Loucy (cell line): ENCODE results near the gene ZFP42.
"Not testable (repeated sequence)": the region's sequence is repeated elsewhere in the genome, so short reads cannot be mapped to it uniquely, and the experiment has no call there.

Source experiments
- H2AFZ ChIP-seq: fragments of 200-600 bp; sonication (generic); 2 replicates; pipeline ENCODE4 v1.6.0; 2016; ENCODE audit warnings: antibody characterized with exemption, mild to moderate bottlenecking, low read length, moderate library complexity
- H3F3A ChIP-seq: fragments of 200-600 bp; 2 replicates; pipeline ENCODE4 v1.6.0; 2016; ENCODE audit warnings: antibody characterized with exemption, low read depth, mild to moderate bottlenecking
- H3K27me3 ChIP-seq: fragments of 200-600 bp; sonication (generic); 2 replicates; pipeline ENCODE4 v1.6.1; 2014; ENCODE audit warnings: low read length, mild to moderate bottlenecking; ENCODE audit not compliant: insufficient read depth, poor library complexity, severe bottlenecking
- H3K36me3 ChIP-seq: fragments of 200-600 bp; sonication (generic); 2 replicates; pipeline ENCODE4 v1.6.1; 2016; ENCODE audit warnings: low read length; ENCODE audit not compliant: insufficient read depth
- H3K4me1 ChIP-seq: fragments of 200-600 bp; sonication (generic); 2 replicates; pipeline ENCODE4 v1.5.1; 2014; ENCODE audit warnings: low read length, mild to moderate bottlenecking; ENCODE audit not compliant: insufficient read depth, poor library complexity, severe bottlenecking
- H3K4me2 ChIP-seq: fragments of 200-600 bp; sonication (generic); 2 replicates; pipeline ENCODE4 v1.6.0; 2014; ENCODE audit warnings: antibody characterized with exemption, low read length, low read depth, mild to moderate bottlenecking; ENCODE audit not compliant: poor library complexity, severe bottlenecking
- H3K4me3 ChIP-seq: fragments of 200-600 bp; sonication (generic); 2 replicates; pipeline ENCODE4 v1.5.1; 2014; ENCODE audit warnings: low read length, mild to moderate bottlenecking, mixed read lengths; ENCODE audit not compliant: poor library complexity, severe bottlenecking
- H3K79me2 ChIP-seq: fragments of 200-600 bp; sonication (generic); 2 replicates; pipeline ENCODE4 v1.6.1; 2014; ENCODE audit warnings: low read length; ENCODE audit not compliant: insufficient read depth
- H3K9ac ChIP-seq: fragments of 200-600 bp; sonication (generic); 2 replicates; pipeline ENCODE4 v1.6.0; 2014; ENCODE audit warnings: mild to moderate bottlenecking, low read depth, low read length, moderate library complexity; ENCODE audit not compliant: poor library complexity, severe bottlenecking
- H3K9me2 ChIP-seq: fragments of 200-600 bp; sonication (generic); replicated peaks from 2 replicates; pipeline ENCODE4 v1.6.1; 2016; ENCODE audit warnings: low read depth, low read length, mixed read lengths
- H3K9me3 ChIP-seq: fragments of 200-600 bp; sonication (generic); 2 replicates; pipeline ENCODE4 v1.6.1; 2014; ENCODE audit warnings: mild to moderate bottlenecking, antibody characterized with exemption, low read length, low read depth; ENCODE audit not compliant: insufficient read depth
- H4K20me1 ChIP-seq: fragments of 200-600 bp; sonication (generic); 2 replicates; pipeline ENCODE4 v1.6.0; 2014; ENCODE audit warnings: antibody characterized with exemption, low read length, mild to moderate bottlenecking; ENCODE audit not compliant: insufficient read depth, poor library complexity, severe bottlenecking
- EZH2phosphoT487 ChIP-seq: fragments of 200-600 bp; IDR thresholded peaks from 2 replicates; pipeline ENCODE4 v1.6.1; 2018; ENCODE audit warnings: antibody characterized with exemption, mild to moderate bottlenecking, moderate library complexity, borderline replicate concordance
- TF ChIP-seq, protein P1 (sequence below): fragments of 200-600 bp; sonication (generic); conservative IDR thresholded peaks from 2 replicates; pipeline ENCODE4 v1.5.1; 2014; ENCODE audit warnings: mild to moderate bottlenecking, antibody characterized with exemption, low read length

Gene ZFP42

DNA sequence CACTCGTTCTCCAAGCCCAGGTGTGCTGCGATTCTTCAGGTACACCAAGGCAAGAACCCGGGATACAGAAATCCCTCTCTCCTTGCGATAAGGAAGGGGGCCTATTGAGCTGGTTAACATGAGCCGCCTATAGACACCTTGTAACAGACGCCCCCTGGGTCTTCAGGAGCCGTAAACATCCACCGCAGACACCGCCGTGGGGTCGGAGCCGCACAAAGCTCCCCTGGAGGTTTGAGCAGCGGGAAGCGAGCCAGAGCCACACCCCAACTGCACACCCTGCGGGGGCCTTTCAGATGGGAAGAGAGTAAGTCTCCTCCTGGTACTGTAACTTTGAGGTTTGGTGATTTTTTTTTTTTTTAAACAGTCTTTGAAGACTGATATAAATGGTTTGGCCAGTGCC lies 46.6 kb downstream of the ZFP42 start:
- Histone ChIP-seq H3K4me3 (no peak overlapping the region), H3F3A (no peaks in the 10 kb centered on the region), H3K27me3 (no peaks in the 10 kb centered on the region), H2AFZ (no peak overlapping the region), H3K4me2 (no peak overlapping the region), H3K9me2 (no peaks in the 10 kb centered on the region), H3K36me3 (no peaks in the 10 kb centered on the region), H3K4me1 (no peaks in the 10 kb centered on the region), H4K20me1 (no peaks in the 10 kb centered on the region), H3K9ac (no peak overlapping the region), H3K79me2 (no peaks in the 10 kb centered on the region), H3K9me3 (no peaks in the 10 kb centered on the region; the same call in 1 of the 2 replicates)
- no peak for TF ChIP-seq EZH2phosphoT487
- TF ChIP-seq, protein P1, sequence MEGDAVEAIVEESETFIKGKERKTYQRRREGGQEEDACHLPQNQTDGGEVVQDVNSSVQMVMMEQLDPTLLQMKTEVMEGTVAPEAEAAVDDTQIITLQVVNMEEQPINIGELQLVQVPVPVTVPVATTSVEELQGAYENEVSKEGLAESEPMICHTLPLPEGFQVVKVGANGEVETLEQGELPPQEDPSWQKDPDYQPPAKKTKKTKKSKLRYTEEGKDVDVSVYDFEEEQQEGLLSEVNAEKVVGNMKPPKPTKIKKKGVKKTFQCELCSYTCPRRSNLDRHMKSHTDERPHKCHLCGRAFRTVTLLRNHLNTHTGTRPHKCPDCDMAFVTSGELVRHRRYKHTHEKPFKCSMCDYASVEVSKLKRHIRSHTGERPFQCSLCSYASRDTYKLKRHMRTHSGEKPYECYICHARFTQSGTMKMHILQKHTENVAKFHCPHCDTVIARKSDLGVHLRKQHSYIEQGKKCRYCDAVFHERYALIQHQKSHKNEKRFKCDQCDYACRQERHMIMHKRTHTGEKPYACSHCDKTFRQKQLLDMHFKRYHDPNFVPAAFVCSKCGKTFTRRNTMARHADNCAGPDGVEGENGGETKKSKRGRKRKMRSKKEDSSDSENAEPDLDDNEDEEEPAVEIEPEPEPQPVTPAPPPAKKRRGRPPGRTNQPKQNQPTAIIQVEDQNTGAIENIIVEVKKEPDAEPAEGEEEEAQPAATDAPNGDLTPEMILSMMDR = no peak

GRCh38 chr4:188043154-188043553 lies 47.6 kb downstream of the ZFP42 start:
- Histone ChIP-seq H3K4me1 (no peaks in the 10 kb centered on the region), H4K20me1 (no peaks in the 10 kb centered on the region), H3K4me3 (no peak overlapping the region), H3K9me3 (no peaks in the 10 kb centered on the region; the same call in 1 of the 2 replicates), H3K79me2 (no peaks in the 10 kb centered on the region), H2AFZ (no peak overlapping the region), H3K9me2 (no peaks in the 10 kb centered on the region), H3K9ac (no peak overlapping the region), H3K36me3 (no peaks in the 10 kb centered on the region), H3F3A (no peaks in the 10 kb centered on the region), H3K4me2 (no peak overlapping the region), H3K27me3 (no peaks in the 10 kb centered on the region)
- TF ChIP-seq EZH2phosphoT487 = no peak
- TF ChIP-seq, protein P1 = no peak

- not testable (repeated sequence) for H3K36me3 ChIP-seq, H3K4me2 ChIP-seq, H3K4me3 ChIP-seq, H2AFZ ChIP-seq, H3K9ac ChIP-seq, H3K9me3 ChIP-seq, H3K79me2 ChIP-seq, H4K20me1 ChIP-seq, H3F3A ChIP-seq, H3K27me3 ChIP-seq, H3K9me2 ChIP-seq, H3K4me1 ChIP-seq
Observed at GRCh38 chr4:188045461-188045860, 49.9 kb downstream of the ZFP42 start.

DNA sequence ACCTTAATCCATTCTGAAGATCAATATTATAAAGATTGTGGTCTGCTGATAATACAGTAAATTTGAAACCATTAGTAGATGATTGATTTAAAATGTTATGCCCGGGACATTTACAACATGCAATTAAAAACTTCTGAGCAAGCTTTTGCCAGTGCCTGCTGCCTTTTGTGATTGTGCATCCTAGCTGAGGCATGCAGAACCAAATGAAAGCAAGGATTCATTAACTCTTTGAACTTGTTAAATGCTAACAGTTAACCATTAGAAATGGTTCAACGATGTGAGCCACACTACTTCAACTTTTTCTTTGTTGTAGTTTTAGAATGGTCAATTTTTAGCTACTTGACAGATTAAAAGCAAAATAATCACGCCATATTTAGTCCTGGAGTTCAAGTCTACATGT lies 51.1 kb downstream of the ZFP42 start:
- Histone ChIP-seq H2AFZ (no peak overlapping the region), H3K27me3 (no peaks in the 10 kb centered on the region), H3K4me3 (no peak overlapping the region), H3K4me1 (no peaks in the 10 kb centered on the region), H3K4me2 (no peak overlapping the region), H3K9ac (no peak overlapping the region), H3K36me3 (no peaks in the 10 kb centered on the region), H3F3A (no peaks in the 10 kb centered on the region), H3K9me2 (no peaks in the 10 kb centered on the region), H4K20me1 (no peaks in the 10 kb centered on the region), H3K79me2 (no peaks in the 10 kb centered on the region), H3K9me3 (no peaks in the 10 kb centered on the region; the same call in 1 of the 2 replicates)
- no peak for TF ChIP-seq EZH2phosphoT487
- TF ChIP-seq, protein P1 = no peak
